HepG2 (cell line): Measurements from ENCODE around the gene IGFALS. TPM values are rescaled to one million over a fixed set of nuclear protein-coding genes. Genes with fewer than 3 reads are reported as not detected.
A peak's percentile ranks its signal among the peaks of the same experiment; 100 is the strongest.

Source experiments
- CAMTA2 ChIP-seq: sonication (generic); formaldehyde crosslinking; IDR thresholded peaks from 2 replicates; pipeline ENCODE4 v1.4.0; 2020; ENCODE audit warnings: mild to moderate bottlenecking, missing genetic modification reagents, borderline replicate concordance
- CBX1 ChIP-seq: IDR thresholded peaks from one replicate; pipeline ENCODE4 v1.6.1; 2016; ENCODE audit warnings: antibody characterized with exemption, low read depth
- ESRRA ChIP-seq: sonication (generic); formaldehyde crosslinking; IDR thresholded peaks from 2 replicates; pipeline ENCODE4 v1.5.1; 2020; ENCODE audit warnings: mild to moderate bottlenecking, low read depth, missing genetic modification reagents
- ETV6 ChIP-seq: sonication (generic); formaldehyde crosslinking; conservative IDR thresholded peaks from 2 replicates; pipeline ENCODE4 v1.4.0; 2020; ENCODE audit warnings: missing genetic modification reagents
- HDAC1 ChIP-seq: sonication (generic); formaldehyde crosslinking; IDR thresholded peaks from 2 replicates; pipeline ENCODE4 v1.5.1; 2020; ENCODE audit warnings: mild to moderate bottlenecking, missing genetic modification reagents
- HNRNPUL1 ChIP-seq: fragments of 200-400 bp; formaldehyde crosslinking; IDR thresholded peaks from 2 replicates; pipeline ENCODE4 v1.6.1; 2017; ENCODE audit warnings: low read depth, mild to moderate bottlenecking, low read length, moderate library complexity
- HOXA5 ChIP-seq: sonication (generic); formaldehyde crosslinking; IDR thresholded peaks from 2 replicates; pipeline ENCODE4 v1.4.0; 2020; ENCODE audit warnings: missing genetic modification reagents
- KAT7 ChIP-seq: IDR thresholded peaks from 2 replicates; pipeline ENCODE4 v1.6.1; 2018; ENCODE audit warnings: borderline replicate concordance, missing compliant biosample characterization
- KLF11 ChIP-seq: IDR thresholded peaks from 2 replicates; pipeline ENCODE4 v1.6.1; 2016; ENCODE audit warnings: missing compliant biosample characterization
- MAX ChIP-seq: IDR thresholded peaks from 2 replicates; pipeline ENCODE4 v1.6.1; 2012; ENCODE audit warnings: inconsistent platforms
- MEIS2 ChIP-seq: sonication (generic); formaldehyde crosslinking; IDR thresholded peaks from 2 replicates; pipeline ENCODE4 v1.9.0; 2021; ENCODE audit warnings: mild to moderate bottlenecking, missing genetic modification reagents
- NKX3-1 ChIP-seq: sonication (generic); formaldehyde crosslinking; IDR thresholded peaks from 2 replicates; pipeline ENCODE4 v1.5.0; 2020; ENCODE audit warnings: missing genetic modification reagents
- PHB2 ChIP-seq: fragments of 450-650 bp; IDR thresholded peaks from 2 replicates; pipeline ENCODE4 v1.6.1; 2018; ENCODE audit not compliant: partially characterized antibody
- PHF20 ChIP-seq: sonication (generic); formaldehyde crosslinking; IDR thresholded peaks from 2 replicates; pipeline ENCODE4 v1.5.0; 2020; ENCODE audit warnings: mild to moderate bottlenecking, missing genetic modification reagents
- REXO4 ChIP-seq: sonication (generic); formaldehyde crosslinking; IDR thresholded peaks from 2 replicates; pipeline ENCODE4 v1.8.0; 2022; ENCODE audit warnings: missing genetic modification reagents, mild to moderate bottlenecking, borderline replicate concordance
- RFXAP ChIP-seq: sonication (generic); formaldehyde crosslinking; IDR thresholded peaks from 2 replicates; pipeline ENCODE4 v1.4.0; 2020; ENCODE audit warnings: missing genetic modification reagents, borderline replicate concordance
- RXRA ChIP-seq: sonication (generic); formaldehyde crosslinking; IDR thresholded peaks from 2 replicates; pipeline ENCODE4 v1.5.1; 2020; ENCODE audit warnings: missing genetic modification reagents
- TRIM22 ChIP-seq: fragments of 450-650 bp; IDR thresholded peaks from 2 replicates; pipeline ENCODE4 v1.6.1; 2017
- ZBTB10 ChIP-seq: sonication (generic); formaldehyde crosslinking; IDR thresholded peaks from 2 replicates; pipeline ENCODE4 v1.4.0; 2020; ENCODE audit warnings: missing genetic modification reagents, borderline replicate concordance
- ZBTB44 ChIP-seq: sonication (generic); formaldehyde crosslinking; IDR thresholded peaks from 2 replicates; pipeline ENCODE4 v1.4.0; 2020; ENCODE audit warnings: missing genetic modification reagents
- ZKSCAN8 ChIP-seq: IDR thresholded peaks from 2 replicates; pipeline ENCODE4 v1.6.1; 2016; ENCODE audit warnings: borderline replicate concordance, missing genetic modification reagents, missing compliant biosample characterization
- ZNF17 ChIP-seq: sonication (generic); formaldehyde crosslinking; IDR thresholded peaks from 2 replicates; pipeline ENCODE4 v1.5.0; 2020; ENCODE audit warnings: mild to moderate bottlenecking, missing genetic modification reagents
- ZNF546 ChIP-seq: sonication (generic); formaldehyde crosslinking; conservative IDR thresholded peaks from 2 replicates; pipeline ENCODE4 v1.8.1; 2023; ENCODE audit warnings: mild to moderate bottlenecking, missing genetic modification reagents
- ZNF572 ChIP-seq: sonication (generic); formaldehyde crosslinking; IDR thresholded peaks from 2 replicates; pipeline ENCODE4 v1.5.1; 2020; ENCODE audit warnings: mild to moderate bottlenecking, missing genetic modification reagents
- ZNF713 ChIP-seq: sonication (generic); formaldehyde crosslinking; IDR thresholded peaks from 2 replicates; pipeline ENCODE4 v1.4.0; 2020; ENCODE audit warnings: mild to moderate bottlenecking, missing genetic modification reagents
- polyA plus RNA-seq, 8 experiments: library from polyadenylated mRNA; depleted of rRNA in 3 of 8; stranded (reverse) in 7 of 8; unstranded in 1 of 8; fragments of >200 nt; fragmentation: Illumina TruSeq in 4 of 8; extraction: Trizol in 4 of 8; gene quantifications; 2 replicates each; pipeline versions ENCODE4 v1.2.1 to v1.2.3, GENCODE V29; 2011 to 2016; ENCODE audit warnings: low read depth in 4 of 8, missing spikeins in 1 of 8, mixed read lengths in 1 of 8; ENCODE audit not compliant: insufficient read depth in 1 of 8
- total RNA-seq, 5 experiments: library from RNA; depleted of rRNA; stranded (reverse); fragments of >200 nt; fragmentation: Illumina TruSeq; extraction: Trizol; gene quantifications; 2 replicates each; pipeline ENCODE4 v1.2.3, GENCODE V29; 2016; ENCODE audit warnings: low read depth in 1 of 5
- TF ChIP-seq, protein P1 (sequence below): IDR thresholded peaks from 2 replicates; pipeline ENCODE4 v1.6.1; 2018; ENCODE audit warnings: missing genetic modification reagents

IGFALS gene
- total and polyA plus RNA-seq, 2 of the 13 experiments (the other 11 are each of a cell fraction or from before 2014, with no cell fraction given), result 0.34 to 2.4 TPM

- TF ChIP-seq TRIM22, result no peak
- TF ChIP-seq ZNF17 (CRISPR knock-in tag), result no peak
- TF ChIP-seq NKX3-1 (CRISPR knock-in tag), result no peak; the same call in 1 of the 2 replicates
- no peak for TF ChIP-seq REXO4 (CRISPR knock-in tag)
- peak; percentile 66; the same call in 1 of the 2 replicates for TF ChIP-seq ESRRA (CRISPR knock-in tag)
- no peak for TF ChIP-seq PHB2
- peak; percentile 64; the same call in 1 of the 2 replicates for TF ChIP-seq RXRA
- no peak for TF ChIP-seq ZBTB10 (CRISPR knock-in tag)
- no peak for TF ChIP-seq ZNF546 (CRISPR knock-in tag)
- no peak for TF ChIP-seq ZNF572 (CRISPR knock-in tag)
- TF ChIP-seq, protein P1, sequence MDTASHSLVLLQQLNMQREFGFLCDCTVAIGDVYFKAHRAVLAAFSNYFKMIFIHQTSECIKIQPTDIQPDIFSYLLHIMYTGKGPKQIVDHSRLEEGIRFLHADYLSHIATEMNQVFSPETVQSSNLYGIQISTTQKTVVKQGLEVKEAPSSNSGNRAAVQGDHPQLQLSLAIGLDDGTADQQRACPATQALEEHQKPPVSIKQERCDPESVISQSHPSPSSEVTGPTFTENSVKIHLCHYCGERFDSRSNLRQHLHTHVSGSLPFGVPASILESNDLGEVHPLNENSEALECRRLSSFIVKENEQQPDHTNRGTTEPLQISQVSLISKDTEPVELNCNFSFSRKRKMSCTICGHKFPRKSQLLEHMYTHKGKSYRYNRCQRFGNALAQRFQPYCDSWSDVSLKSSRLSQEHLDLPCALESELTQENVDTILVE (CRISPR knock-in tag), result no peak
- TF ChIP-seq MAX, result no peak; the same call in 1 of the 2 replicates
- 0 out of 2 replicates have a peak, but pooled peaks have one; percentile 22 for TF ChIP-seq RFXAP (CRISPR knock-in tag)
- no peak for TF ChIP-seq HOXA5 (CRISPR knock-in tag)
- TF ChIP-seq ETV6 (CRISPR knock-in tag), result no peak
- no peak for TF ChIP-seq CAMTA2 (CRISPR knock-in tag)
- TF ChIP-seq PHF20, result no peak
- TF ChIP-seq ZBTB44 (CRISPR knock-in tag), result no peak
- TF ChIP-seq HDAC1, result peak; percentile 58
- TF ChIP-seq ZNF713 (CRISPR knock-in tag), result no peak
- no peak for TF ChIP-seq KLF11
- TF ChIP-seq MEIS2, result 0 out of 2 replicates have a peak, but pooled peaks have one; percentile 20
- TF ChIP-seq ZKSCAN8, result 0 out of 2 replicates have a peak, but pooled peaks have one; percentile 44
- TF ChIP-seq KAT7 (CRISPR knock-in tag), result peak; percentile 79; the same call in 1 of the 2 replicates
- no peak for TF ChIP-seq CBX1
- no peak for TF ChIP-seq HNRNPUL1
Observed at GRCh38 chr16:1825381-1825863, 31.9 kb upstream of the IGFALS start (continued).
